Activated B cell treated with CpG ODN at 0.5 μM for 24 hours (primary cell): ENCODE results near the gene RHPN2. TPM values are rescaled to one million over a fixed set of nuclear protein-coding genes. Genes with fewer than 3 reads are reported as not detected.

ENCODE experiments used
- ATAC-seq: fragments of 200-7000 bp; cut with Tn5 transposase; one replicate; pipeline ENCODE4 v1.10.0; 2021; ENCODE audit warnings: low read depth, mild to moderate bottlenecking, moderate library complexity
- CTCF ChIA-PET: fragments of 350-600 bp; sonication (Branson Sonifier 250); formaldehyde crosslinking; loops from one replicate; lab custom pipeline; 2021; ENCODE audit warnings: antibody characterized with exemption; lab: Charles Lee
- POLR2A ChIA-PET: fragments of 350-600 bp; sonication (Branson Sonifier 250); formaldehyde crosslinking; loops from one replicate; lab custom pipeline; 2021; ENCODE audit warnings: antibody characterized with exemption; lab: Charles Lee
- DNase-seq: peaks from one replicate; pipeline ENCODE4 v3.0.0; 2022
- H3K27ac Mint-ChIP-seq: one replicate; pipeline ENCODE4 v1.8.0; 2020; ENCODE audit warnings: mixed read lengths
- H3K27me3 Mint-ChIP-seq: one replicate; pipeline ENCODE4 v1.8.0; 2021; ENCODE audit warnings: mixed read lengths
- H3K36me3 Mint-ChIP-seq: one replicate; pipeline ENCODE4 v1.8.0; 2021; ENCODE audit warnings: low read depth, mixed read lengths
- H3K4me1 Mint-ChIP-seq: one replicate; pipeline ENCODE4 v1.8.0; 2021; ENCODE audit warnings: mixed read lengths
- H3K4me3 Mint-ChIP-seq: one replicate; pipeline ENCODE4 v1.8.0; 2020; ENCODE audit warnings: mild to moderate bottlenecking, mixed read lengths
- H3K9me3 Mint-ChIP-seq: one replicate; pipeline ENCODE4 v1.8.0; 2020; ENCODE audit warnings: mixed read lengths
- CTCF ChIP-seq: fragments of 200-600 bp; IDR thresholded peaks from one replicate; pipeline ENCODE4 v1.8.0; 2022; ENCODE audit warnings: antibody characterized with exemption, mild to moderate bottlenecking
- intact Hi-C: fragments of 100-400 bp; cut with micrococcal nuclease; formaldehyde crosslinking; loops from one replicate; pipeline ENCODE4 v1.15.1; 2024
- total RNA-seq: library from RNA; stranded (reverse); gene quantifications from 2 replicates; pipeline ENCODE4 v1.2.3, GENCODE V29; 2022

Gene RHPN2
- total RNA-seq, 1 donor from 2014 or later: 1.7 TPM

GRCh38 chr19:32928806-32929205 is 135.9 kb downstream of the RHPN2 start:
- no peak for TF ChIP-seq CTCF
- ATAC-seq (no peak), DNase-seq (no peak)
- H3K4me3 Mint-ChIP-seq: no peak overlapping the region
- POLR2A ChIA-PET: no interaction called here
- no peak overlapping the region for H3K27ac Mint-ChIP-seq
- no peaks in the 10 kb centered on the region for H3K27me3 Mint-ChIP-seq
- intact Hi-C loops: no loop called here
- peaks cover 63% of the 10 kb centered on the region for H3K36me3 Mint-ChIP-seq
- CTCF ChIA-PET: no interaction called here
- H3K4me1 Mint-ChIP-seq: no peaks in the 10 kb centered on the region
- H3K9me3 Mint-ChIP-seq: peaks cover 9% of the 10 kb centered on the region

Other genes starting within 250 kb of the RHPN2 start
- gene SLC7A9, start 195.1 kb downstream of the RHPN2 start, total RNA-seq: 0.33 TPM in 1 of 2 replicates, not detected in the other
- 16.4 and 19.4 TPM in 2 replicates for gene CEP89, start 92.9 kb downstream of the RHPN2 start, total RNA-seq
- gene FAAP24, start 92.6 kb downstream of the RHPN2 start, total RNA-seq: 3.7 and 4.3 TPM in 2 replicates
- gene GPATCH1, start 16.3 kb upstream of the RHPN2 start, total RNA-seq: 12.8 and 13.0 TPM in 2 replicates
- gene WDR88, start 67.2 kb upstream of the RHPN2 start, total RNA-seq: 0.51 TPM in 1 of 2 replicates, not detected in the other
- gene LRP3, start 129.4 kb upstream of the RHPN2 start, total RNA-seq: not detected in 2 replicates
- gene SLC7A10, start 161.0 kb upstream of the RHPN2 start, total RNA-seq: not detected in 2 replicates
- 0.51 and 0.83 TPM in 2 replicates for gene CEBPA, start 237.6 kb upstream of the RHPN2 start, total RNA-seq